Stimulated activated CD8-positive, alpha-beta memory T cell treated with anti-CD3 and anti-CD28 coated beads, Interleukin-12 subunit alpha, Interleukin-12 subunit beta, amount 100 ng/mL, for 24 hours (primary cell): ENCODE measurements around the gene BBS9.
A peak's percentile ranks its signal among the peaks of the same experiment; 100 is the strongest.
"Not testable (repeated sequence)": the region's sequence is repeated elsewhere in the genome, so short reads cannot be mapped to it uniquely, and the experiment has no call there.

Source experiments
- DNase-seq: peaks from one replicate; pipeline ENCODE4 v3.0.0-alpha.2; 2020; ENCODE audit errors: extremely low read depth

BBS9 gene

DNA sequence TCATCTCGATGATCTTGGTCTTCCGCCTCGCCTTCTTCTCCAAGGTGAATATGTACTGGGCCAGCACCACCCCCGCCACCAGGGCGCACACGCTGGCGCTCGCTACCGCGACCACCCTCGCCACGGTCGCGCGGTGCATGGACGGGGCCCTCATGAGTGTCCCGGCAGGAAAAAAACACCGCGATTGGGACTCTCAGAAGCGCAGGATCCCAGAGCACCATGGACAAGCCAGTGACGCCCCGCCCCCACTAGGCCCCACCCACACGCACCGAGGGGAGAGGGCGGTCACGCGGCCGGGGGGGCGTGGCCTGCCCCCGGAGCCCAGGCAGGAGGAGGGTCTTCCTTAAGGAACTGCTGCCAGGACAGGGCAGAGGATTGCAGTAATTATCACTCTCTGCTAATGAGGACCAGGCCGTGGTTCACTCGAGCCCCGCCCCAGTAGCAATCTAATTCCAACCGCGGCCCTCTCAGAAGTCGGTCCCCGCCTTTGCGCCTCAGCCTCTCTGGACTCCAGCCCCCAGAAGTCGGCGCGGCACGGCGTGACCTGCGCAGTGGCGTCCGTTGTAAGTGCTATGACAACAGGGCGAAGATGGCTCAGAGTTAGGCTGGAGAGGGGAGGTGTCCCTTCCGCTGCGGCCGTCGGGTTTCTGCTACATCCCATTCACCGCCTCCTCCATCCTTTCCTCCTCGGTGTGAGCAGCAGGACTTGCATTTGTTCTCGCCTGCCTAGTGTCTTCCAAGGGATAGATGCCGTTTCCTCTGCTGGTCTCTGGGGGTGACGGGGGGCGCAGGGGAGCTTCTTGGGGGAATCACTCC is at the start of gene BBS9:
TSS of gene BBS9 (plus strand) at position 575 of the 816 bp plus-strand sequence. CDS start 16,689 bp downstream, outside the sequence.
- peak; percentile 78 for DNase-seq

- no peak for DNase-seq
These were observed 49.3 kb upstream of the BBS9 start for GRCh38 chr7:33079763-33080690.

- DNase-seq: no peak
These were observed 42.0 kb upstream of the BBS9 start for GRCh38 chr7:33087356-33087755.

DNA sequence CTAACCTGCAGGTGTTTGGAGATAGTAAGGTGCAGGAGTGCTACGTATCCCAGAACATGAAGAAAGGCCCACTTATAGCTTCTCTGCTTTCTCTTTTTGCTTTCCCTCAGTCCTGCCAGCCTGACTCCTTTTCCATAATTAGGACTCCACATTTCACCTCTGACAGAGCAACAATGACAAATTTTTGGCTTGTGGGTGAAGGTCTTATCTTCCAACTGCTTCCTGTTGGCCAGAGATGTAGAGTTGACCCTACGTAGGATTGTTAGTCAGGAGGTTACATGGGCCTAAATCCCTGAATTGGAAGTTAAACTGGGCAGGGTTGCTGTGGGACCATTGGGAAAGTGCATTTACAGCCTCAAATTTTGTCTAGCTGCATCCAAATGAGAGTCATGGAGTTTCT is 41.5 kb upstream of the BBS9 start:
- DNase-seq: no peak

DNA sequence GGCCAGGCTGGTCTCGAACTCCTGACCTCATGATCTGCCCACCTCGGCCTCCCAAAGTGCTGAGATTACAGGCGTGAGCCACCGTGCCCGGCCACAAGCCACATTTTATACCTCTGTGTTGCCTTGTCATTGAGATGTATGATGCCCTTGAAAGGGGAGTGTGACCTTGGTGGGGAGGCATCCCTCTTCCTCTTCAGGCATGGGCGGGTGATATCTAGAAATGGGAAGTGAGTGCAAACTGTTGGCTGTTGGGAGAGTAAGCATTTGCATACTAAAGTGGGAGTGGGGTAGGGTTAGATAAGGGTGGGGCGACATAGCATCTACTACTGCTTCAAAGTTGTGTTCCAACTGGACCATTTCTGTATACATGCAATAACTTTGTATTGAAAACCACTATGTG is 40.2 kb upstream of the BBS9 start:
- DNase-seq: no peak

GRCh38 chr7:33091111-33091531 is 38.2 kb upstream of the BBS9 start:
- no peak for DNase-seq

DNA sequence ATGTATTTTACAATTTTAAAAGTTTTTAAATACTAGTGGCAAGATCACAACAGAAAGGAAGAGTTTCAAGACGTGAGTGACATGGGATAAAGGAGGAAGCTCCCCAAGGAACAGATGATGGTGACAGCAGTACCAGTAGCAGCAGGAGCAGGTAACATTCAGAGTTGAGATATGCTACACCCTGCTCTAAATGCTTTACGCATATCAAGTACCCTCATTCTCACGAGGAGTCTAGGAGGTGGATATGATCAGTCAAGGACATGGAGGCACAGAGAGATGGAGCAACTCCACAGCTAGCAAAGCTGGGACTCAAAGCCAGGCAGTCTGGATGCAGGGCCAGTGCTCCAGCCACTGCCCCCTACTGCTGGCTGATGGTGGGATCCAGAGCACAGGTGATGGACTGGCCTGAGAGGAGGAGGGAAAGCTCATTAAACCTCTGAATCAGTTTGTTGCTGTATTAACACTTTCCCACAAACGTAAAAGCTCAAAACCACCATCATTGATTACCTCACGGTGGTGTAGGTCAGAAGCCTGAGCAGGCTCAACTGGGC is 37.6 kb upstream of the BBS9 start:
- no peak for DNase-seq

- no peak for DNase-seq
These were observed 36.1 kb upstream of the BBS9 start for GRCh38 chr7:33093266-33093665.

DNA sequence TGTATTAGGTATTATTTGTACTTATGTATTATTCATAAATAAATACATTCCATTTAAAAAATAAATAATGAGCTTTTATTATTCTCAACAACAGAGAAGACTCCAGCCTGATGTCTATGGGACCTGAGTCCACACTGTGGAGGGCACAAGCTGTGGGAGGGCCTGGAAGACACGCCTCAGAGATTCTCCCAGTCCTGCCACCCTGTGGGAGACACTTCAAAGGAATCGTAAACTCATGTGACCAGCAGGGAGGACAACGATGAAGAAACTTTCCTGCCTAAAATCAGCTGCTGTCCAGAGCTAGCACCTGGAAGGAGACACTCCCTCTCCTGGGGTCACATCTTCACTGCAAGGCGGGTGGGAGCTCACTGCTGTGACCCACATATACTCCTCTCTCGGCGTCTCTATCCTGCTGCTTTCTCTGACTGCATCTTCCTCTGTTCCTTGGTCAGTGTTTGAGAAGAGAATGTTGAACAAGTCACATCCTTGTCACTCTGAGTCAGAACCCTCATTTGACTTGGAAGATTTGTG is 34.6 kb upstream of the BBS9 start:
- DNase-seq: not testable (repeated sequence)

DNA sequence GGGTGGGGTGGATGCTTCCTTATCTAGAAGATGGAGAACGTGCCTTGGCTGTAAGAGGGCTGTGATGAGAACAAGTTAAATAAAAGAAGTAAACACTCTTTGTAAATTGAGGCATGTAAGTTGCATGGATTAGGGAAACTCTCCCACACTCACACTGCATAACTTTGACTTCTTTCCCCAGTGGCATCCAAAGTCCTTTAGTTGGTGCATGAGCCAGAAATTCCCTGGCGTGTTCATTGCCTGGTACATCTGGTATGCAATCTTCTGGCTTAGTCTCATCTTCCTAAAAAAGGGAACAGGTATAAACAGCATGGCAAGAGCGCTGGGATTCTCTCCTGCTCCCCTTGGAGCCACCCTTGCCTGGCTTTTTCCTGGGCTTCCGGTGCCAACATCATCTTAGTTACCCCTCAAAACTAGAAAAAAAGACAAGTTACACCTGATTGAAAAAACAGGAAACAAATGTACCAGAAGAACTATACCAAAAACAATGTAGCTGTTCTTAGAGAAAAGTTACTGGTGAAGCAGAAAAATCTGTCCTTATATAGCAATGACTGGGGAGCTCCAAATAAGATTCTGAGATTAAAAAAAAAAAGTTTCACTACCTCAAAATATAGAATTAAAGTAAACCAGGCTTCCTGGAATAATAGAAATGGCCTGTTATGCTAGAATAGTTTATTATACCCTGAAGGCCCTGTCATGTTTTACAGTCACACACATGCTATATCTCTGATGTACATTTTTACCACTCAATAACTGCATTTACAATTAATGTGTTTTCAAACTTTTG is 30.0 kb upstream of the BBS9 start:
- DNase-seq: no peak

GRCh38 chr7:33100770-33101169 is 28.6 kb upstream of the BBS9 start:
- DNase-seq: no peak

- no peak for DNase-seq
These were observed 27.5 kb upstream of the BBS9 start for GRCh38 chr7:33101906-33102305.

DNA sequence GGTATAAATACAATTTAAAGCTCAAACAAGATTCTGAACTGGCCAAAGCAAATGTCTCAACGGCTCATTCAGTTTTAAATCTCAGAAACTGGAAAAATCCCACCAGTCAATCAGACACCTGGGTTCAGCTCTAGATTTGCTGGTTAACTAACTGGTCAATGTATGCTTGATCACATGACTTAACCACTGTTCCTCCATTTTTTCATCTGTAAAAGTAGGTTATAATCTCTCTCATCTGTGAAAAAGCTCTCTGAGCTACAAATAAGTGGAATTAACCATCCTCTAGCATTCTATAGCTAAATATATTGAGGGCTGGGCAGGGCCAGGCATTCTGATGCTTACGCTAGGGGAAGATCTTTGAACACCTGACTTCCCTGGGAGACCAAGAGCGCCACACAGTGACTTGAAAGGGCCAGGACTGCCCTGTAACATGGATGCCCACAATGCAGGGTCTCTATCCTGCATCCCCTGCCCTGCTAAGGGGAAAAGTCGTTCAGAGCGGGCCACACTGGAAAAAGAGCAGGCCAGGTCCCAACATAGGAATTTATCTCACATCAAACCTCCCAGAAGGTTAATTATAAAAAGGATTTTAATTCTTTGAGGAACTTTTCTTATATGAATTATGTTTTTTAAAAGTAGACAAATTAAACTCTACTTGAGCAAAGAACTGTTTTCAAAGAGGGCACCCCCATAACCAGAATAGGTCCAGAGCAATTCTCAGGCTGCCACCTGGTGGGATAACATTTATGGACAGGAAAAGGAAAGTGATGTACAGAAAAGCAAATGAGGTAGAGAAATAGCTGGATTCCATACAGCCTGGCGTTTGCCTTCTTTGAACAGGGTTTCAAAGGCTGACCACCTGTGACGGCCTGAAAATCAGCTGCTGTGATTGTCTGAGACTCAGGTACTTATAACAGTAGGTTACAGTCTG is 22.0 kb upstream of the BBS9 start:
- DNase-seq: no peak

- no peak for DNase-seq
These were observed 20.8 kb upstream of the BBS9 start for GRCh38 chr7:33108554-33109004.

DNA sequence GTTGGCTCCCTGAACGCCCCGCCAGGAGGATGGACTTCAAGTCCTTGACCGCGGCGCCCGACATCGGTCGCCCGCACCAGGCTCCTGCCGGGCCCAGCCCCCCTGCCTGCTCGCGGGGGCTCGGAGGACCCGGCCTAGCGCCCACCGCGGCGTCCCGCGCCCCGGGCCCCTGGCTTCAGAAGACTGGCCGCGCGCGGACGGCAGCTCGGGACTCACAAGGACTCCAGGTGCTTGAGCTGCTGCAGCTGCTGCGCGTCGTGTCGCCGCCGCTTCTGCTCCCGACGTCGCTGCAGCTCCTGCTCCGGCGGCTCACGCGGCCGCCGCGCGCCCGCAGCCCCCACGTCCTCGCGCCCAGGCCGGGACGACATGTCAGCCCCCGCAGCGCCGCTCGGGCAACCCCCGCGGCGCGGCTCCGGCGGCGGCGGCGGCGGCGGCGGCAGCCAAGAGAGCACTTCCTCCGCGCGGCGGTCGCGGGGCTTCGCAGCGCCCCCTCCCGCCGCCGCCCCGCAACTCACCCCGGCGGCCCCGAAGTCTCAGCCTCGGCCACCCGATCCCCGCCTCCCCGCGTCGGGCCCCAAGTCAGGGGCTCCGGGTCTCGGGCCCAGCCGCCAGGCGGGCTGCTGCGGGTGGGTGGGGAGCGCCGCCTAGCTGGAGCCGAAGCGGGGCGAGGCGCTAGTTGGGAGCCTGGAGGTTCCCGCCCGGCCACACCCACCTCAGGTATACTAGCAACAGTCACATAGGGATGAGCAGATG is 20.2 kb upstream of the BBS9 start, which contains the start of gene RP9:
TSS of gene RP9 (minus strand) at position 400 of the 753 bp plus-strand sequence. CDS start at position 368, 32 bp downstream.
- DNase-seq: peak; percentile 63

DNA sequence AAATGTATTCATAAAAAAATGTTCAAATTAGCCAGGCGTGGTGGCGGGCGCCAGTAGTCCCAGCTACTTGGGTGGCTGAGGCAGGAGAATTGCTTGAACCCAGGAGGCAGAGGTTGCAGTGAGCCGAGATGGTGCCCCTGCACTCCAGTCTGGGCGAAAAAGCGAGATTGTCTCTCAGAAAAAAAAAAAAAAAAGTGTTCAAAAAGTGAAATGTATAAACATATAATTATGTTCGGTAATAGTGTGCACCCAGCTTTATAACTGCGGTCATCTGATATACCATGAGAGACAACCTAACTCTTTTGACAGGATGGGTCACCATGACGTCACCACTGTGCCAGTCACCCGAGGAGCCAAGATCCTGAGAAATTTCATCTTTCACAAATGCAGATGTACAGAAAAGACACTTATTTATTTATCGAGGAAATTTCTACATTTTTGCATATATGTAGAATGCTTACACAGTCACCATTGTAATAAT is 19.6 kb upstream of the BBS9 start:
- DNase-seq: no peak

- no peak for DNase-seq
These were observed 17.8 kb upstream of the BBS9 start for GRCh38 chr7:33111614-33112013.

DNA sequence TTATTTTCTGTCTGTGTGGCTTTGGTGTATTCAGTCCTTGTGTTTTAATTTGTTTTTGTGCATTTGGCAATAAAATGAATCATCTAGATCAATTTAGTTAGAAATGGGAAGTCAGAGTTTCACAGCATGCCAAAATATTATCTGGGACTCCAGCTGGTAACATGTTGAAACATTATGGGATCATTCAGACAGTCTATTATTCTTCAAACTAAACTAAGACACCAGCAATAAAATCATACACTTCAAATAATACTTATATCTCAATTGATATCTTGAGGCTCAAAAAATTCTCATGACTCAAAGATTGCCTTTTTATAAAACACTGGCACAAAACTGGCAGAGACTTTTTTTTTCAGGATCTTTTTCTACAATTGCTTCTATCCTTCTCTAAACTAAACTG is 14.4 kb upstream of the BBS9 start:
- DNase-seq: no peak

DNA sequence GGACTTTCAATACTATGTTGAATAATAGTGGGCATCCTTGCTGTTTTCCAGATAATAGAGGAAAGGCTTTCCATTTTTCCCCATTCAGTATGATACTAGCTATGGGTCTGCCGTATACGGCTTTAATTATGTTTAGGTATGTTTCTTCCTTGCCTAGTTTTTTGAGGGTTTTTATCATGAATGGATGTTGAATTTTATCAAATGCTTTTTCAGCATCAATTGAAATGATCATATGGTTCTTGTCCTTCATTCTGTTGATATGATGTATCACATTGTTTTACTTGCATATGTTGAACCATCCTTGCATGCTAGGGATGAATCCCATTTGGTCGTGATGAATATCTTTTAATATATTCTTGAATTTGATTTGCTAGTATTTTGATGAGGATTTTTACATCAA is 11.0 kb upstream of the BBS9 start:
- no peak for DNase-seq
